ENCODE results near the gene CADM1.

The CADM1 gene

GRCh38 chr11:115168686-115169085 lies 335.5 kb downstream of the CADM1 start:
- TF ChIP-seq SIN3A (IDR thresholded peaks at IDR 0.05; ENCODE audit: borderline replicate concordance, insufficient read depth, low read length) (no peak), FOXP2 (optimal IDR thresholded peaks at IDR 0.05; ENCODE audit: borderline replicate concordance, extremely low read depth, extremely low read length, insufficient read depth) (no peak), REST (IDR thresholded peaks at IDR 0.05; ENCODE audit: insufficient read depth in 1 of 2, low read depth in 2 of 2, low read length in 2 of 2) (no peak), TAF1 (IDR thresholded peaks at IDR 0.05; ENCODE audit: borderline replicate concordance, insufficient read depth, low read length) (no peak), POLR2AphosphoS5 (IDR thresholded peaks at IDR 0.05; ENCODE audit: low read depth, low read length) (no peak)

GRCh38 chr11:115168229-115168671 lies 336.0 kb downstream of the CADM1 start:
- TF ChIP-seq POLR2AphosphoS5 (IDR thresholded peaks at IDR 0.05; ENCODE audit: low read depth, low read length) (no peak), FOXP2 (optimal IDR thresholded peaks at IDR 0.05; ENCODE audit: borderline replicate concordance, extremely low read depth, extremely low read length, insufficient read depth) (no peak), TAF1 (IDR thresholded peaks at IDR 0.05; ENCODE audit: borderline replicate concordance, insufficient read depth, low read length) (no peak), REST (IDR thresholded peaks at IDR 0.05; ENCODE audit: insufficient read depth in 1 of 2, low read depth in 2 of 2, low read length in 2 of 2) (no peak), SIN3A (IDR thresholded peaks at IDR 0.05; ENCODE audit: borderline replicate concordance, insufficient read depth, low read length) (no peak)

- TF ChIP-seq REST (IDR thresholded peaks at IDR 0.05; ENCODE audit: insufficient read depth in 1 of 2, low read depth in 2 of 2, low read length in 2 of 2) (no peak), SIN3A (IDR thresholded peaks at IDR 0.05; ENCODE audit: borderline replicate concordance, insufficient read depth, low read length) (no peak), FOXP2 (optimal IDR thresholded peaks at IDR 0.05; ENCODE audit: borderline replicate concordance, extremely low read depth, extremely low read length, insufficient read depth) (no peak), POLR2AphosphoS5 (IDR thresholded peaks at IDR 0.05; ENCODE audit: low read depth, low read length) (no peak), TAF1 (IDR thresholded peaks at IDR 0.05; ENCODE audit: borderline replicate concordance, insufficient read depth, low read length) (no peak)
Measured at GRCh38 chr11:115167456-115167855, 336.8 kb downstream of the CADM1 start.

- TF ChIP-seq REST (IDR thresholded peaks at IDR 0.05; ENCODE audit: insufficient read depth in 1 of 2, low read depth in 2 of 2, low read length in 2 of 2) (no peak), FOXP2 (optimal IDR thresholded peaks at IDR 0.05; ENCODE audit: borderline replicate concordance, extremely low read depth, extremely low read length, insufficient read depth) (no peak), SIN3A (IDR thresholded peaks at IDR 0.05; ENCODE audit: borderline replicate concordance, insufficient read depth, low read length) (no peak), POLR2AphosphoS5 (IDR thresholded peaks at IDR 0.05; ENCODE audit: low read depth, low read length) (no peak), TAF1 (IDR thresholded peaks at IDR 0.05; ENCODE audit: borderline replicate concordance, insufficient read depth, low read length) (no peak)
Measured at GRCh38 chr11:115166820-115167219, 337.4 kb downstream of the CADM1 start.

GRCh38 chr11:115164774-115165173 lies 339.4 kb downstream of the CADM1 start:
- TF ChIP-seq REST (IDR thresholded peaks at IDR 0.05; ENCODE audit: insufficient read depth in 1 of 2, low read depth in 2 of 2, low read length in 2 of 2) = no peak
- TF ChIP-seq SIN3A (IDR thresholded peaks at IDR 0.05; ENCODE audit: borderline replicate concordance, insufficient read depth, low read length) = no peak
- TF ChIP-seq TAF1 (IDR thresholded peaks at IDR 0.05; ENCODE audit: borderline replicate concordance, insufficient read depth, low read length) = no peak
- TF ChIP-seq POLR2AphosphoS5 (IDR thresholded peaks at IDR 0.05; ENCODE audit: low read depth, low read length) = no peak
- no peak for TF ChIP-seq FOXP2 (optimal IDR thresholded peaks at IDR 0.05; ENCODE audit: borderline replicate concordance, extremely low read depth, extremely low read length, insufficient read depth)

All from PFSK-1 (cell line).